HG02870 (cell line): ENCODE measurements around the gene ZNF8.
A peak's percentile ranks its signal among the peaks of the same experiment; 100 is the strongest.
"Not testable (repeated sequence)": the region's sequence is repeated elsewhere in the genome, so short reads cannot be mapped to it uniquely, and the experiment has no call there.

Experiments used
- ATAC-seq: cut with Tn5 transposase; IDR thresholded peaks from one replicate; pipeline ENCODE4 v1.9.1; 2021; ENCODE audit warnings: mild to moderate bottlenecking, moderate library complexity; ENCODE audit not compliant: unreplicated experiment

Gene ZNF8

DNA sequence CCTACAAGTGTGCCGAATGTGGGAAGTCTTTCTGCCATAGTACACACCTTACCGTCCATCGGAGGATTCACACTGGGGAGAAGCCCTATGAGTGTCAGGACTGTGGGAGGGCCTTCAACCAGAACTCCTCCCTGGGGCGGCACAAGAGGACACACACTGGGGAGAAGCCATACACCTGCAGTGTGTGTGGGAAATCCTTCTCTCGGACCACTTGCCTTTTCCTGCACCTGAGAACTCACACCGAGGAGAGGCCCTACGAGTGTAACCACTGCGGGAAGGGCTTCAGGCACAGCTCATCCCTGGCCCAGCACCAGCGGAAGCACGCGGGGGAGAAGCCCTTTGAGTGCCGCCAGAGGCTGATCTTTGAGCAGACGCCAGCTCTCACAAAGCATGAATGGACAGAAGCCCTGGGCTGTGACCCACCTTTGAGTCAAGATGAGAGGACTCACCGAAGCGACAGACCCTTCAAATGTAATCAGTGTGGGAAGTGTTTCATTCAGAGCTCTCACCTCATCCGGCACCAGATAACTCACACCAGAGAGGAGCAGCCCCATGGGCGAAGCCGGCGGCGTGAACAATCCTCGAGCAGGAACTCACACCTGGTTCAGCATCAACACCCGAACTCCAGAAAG, 16.1 kb downstream of the ZNF8 start:
- no peak for ATAC-seq

DNA sequence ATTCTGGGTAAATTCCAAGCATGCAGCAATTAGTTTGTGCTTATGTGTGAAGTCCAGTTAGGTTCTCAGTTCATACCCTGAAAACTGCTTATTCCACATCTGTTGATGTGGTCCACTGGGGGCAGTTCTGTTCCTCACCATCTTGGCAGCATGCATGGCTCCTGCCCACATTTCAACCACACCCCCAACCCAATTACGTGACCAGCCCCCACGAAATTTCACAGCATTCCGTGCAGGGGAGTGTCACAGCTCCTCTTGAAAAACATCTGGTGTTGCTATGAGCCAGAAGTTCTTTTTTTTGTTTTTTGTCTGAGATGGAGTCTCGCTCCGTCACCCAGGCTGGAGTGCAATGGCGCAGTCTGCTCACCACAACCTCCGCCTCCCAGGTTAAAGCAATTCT, 17.3 kb downstream of the ZNF8 start:
- ATAC-seq, result no peak

DNA sequence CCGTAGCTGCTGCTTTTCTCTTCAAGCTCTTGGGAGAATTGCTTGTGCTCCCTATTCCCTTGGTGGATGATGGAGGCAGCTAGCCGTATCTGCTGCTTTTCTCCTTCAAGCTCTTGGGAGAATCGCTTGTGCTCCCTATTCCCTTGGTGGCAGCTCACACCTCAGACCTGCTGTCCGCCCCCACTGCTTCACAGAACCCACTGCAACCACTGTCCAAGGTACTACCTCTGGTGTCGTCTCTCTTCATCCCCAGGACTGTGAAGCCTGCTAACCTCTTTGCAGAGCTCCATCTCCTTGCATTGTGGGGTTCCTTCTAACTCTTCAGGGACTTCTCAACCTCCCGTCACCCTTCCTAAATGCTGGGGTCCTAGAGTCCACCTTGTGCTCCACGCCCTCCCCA, 21.9 kb downstream of the ZNF8 start:
- no peak for ATAC-seq

DNA sequence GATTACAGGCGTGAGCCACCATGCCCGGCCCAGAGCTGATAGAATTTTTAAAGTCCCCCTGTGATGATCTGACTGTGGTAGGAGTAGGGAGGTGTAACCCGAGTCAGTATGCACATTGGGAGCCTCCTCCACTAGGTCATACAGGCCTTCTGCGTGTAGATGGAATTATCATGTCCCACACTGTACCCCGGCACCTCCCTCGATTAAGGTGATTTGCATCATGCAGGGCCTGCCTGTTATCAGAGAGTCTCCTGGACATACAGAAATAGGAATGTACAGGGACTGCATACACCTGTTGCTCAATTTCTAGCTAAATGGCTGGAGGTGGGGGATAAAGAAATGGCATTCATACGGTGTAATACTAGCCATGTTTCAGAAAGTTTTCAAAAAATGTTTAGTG, 25.5 kb downstream of the ZNF8 start:
- no peak for ATAC-seq

DNA sequence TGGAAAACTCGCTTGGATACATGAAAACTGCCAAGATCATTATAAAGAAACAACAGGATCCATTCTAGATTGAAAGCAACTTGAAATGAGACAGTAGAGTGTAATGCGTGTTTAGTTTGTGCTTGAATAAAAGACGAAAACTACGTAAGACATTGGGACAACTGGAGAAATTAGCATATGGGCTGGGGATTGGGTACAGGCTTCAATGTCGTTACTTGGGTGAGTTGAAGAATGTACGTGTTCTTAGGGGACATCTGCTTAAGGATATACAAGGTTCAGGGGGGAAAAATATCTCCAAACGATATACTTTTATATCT, 26.0 kb downstream of the ZNF8 start:
- ATAC-seq, result no peak

DNA sequence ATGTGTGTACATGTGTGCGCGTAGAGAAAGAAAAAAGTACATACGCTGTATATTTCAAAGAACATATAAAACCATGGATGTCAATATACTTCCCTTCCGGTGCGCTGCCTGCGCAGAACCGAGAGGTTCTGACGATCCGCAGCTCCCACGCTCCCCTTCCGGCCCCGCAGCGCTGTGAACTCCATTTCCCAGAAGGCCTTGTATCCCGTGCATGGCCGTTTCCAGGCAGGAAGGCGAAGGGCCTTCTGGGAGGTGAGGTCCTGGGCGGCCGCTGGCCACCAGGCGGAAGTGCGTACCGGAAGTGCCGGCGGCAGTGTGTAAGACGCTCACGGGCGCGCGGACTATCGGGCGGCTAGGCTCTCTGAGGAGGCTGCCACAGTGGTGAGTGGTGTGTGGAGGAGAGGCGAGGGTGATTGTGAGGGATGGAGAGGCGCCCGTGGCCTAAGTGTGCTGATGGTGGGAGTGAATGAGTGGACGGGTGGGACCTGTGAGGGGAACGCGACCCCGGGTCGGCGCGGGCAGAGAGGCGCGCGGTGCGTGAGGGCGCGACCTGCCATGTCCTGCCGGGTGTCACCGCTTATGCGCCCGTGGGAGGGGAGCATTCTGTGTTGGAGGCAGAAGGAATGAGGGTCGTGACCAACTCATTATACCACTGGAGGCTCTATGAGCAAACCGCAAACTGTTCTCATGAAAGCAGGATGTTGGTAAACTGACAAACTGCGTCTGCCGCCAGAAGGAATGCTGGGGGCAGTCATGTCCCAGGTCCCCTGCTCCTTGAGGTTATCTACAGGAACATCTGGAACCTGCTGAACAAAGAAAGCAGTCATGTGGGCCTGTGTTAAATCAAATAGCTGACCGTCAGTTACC, 26.5 kb downstream of the ZNF8 start, which contains the start of gene ERVK3-1:
Gene ERVK3-1 (plus strand): TSS at position 313 of the 867 bp plus-strand sequence. CDS start 6,792 bp downstream, outside the sequence.
- peak; percentile 93 for ATAC-seq

DNA sequence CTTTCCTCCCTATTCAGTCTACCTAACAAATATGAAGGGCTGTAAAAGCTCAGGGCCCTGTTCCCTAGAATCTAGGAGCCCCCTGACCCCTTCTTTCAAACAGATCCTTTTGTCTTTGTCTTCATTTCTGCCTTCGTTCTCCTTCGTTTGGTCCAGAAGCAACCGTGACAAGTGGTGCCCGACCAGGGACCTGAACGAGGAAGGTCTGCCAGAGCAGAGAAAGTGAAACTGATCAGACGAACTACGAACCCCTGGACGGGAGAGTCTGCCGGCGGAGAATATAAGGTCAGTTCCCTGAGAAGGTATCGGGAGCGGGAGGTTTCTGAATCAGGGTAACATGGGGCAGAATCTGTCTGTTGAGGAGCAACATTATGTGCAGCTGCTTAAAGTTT, 27.2 kb downstream of the ZNF8 start:
- ATAC-seq, result no peak

DNA sequence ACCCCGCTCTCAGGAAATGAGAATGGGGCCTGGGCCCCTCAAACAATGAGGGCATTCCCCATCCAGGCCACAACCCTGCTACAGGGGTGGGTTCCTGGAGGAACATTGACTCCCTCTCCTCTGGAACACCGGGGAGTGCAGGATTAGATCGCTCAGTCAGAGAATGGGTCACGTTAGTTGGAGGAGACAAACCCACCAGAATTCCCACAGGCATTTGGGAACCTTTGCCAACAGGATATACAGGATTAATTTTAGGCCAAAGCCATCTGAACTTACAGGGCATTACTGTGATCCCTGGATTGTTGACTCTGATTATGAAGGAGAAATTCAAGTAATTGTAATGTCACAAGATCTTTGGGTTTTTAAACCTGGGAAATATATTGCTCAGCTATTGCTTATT, 29.0 kb downstream of the ZNF8 start:
- no peak for ATAC-seq

DNA sequence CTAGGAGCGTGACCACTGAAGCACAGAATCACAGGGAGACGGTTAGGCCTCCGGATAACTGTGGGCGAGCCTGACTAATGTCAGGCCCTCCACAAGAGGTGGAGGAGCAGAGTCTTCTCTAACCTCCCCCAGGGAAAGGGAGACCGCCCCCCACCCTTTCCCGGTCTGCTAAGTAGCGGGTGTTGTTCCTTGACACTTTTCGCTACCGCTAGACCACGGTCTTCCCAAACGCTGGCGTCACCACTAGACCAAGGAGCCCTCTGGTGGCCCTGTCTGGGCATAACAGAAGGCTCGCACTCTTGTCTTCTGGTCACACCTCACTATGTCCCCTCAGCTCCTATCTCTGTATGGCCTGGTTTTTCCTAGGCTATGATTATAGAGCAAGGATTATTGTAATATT, 31.9 kb downstream of the ZNF8 start:
- not testable (repeated sequence) for ATAC-seq

DNA sequence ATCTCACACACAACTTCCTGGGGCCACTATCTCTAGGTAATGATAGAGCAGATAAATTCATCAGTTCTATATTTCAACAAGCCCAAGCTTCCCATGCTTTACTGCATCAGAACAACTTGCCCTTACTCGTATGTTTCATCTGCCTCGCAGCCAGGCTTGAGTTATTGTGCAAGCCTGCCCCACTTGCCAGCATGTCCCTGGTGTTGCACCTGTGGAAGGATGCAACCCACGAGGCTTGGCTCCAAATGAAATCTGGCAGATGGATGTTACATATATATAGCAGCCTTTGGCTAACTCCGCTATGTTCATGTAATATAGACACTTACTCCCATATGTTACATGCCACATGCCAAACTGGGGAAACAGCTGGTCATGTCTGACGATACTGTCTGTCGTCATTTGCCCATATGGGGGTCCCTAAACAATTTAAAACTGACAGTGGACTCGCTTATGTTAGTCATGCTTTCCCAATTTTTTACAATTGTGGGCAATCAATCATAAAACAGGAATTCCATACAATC, 32.6 kb downstream of the ZNF8 start:
- no peak for ATAC-seq

DNA sequence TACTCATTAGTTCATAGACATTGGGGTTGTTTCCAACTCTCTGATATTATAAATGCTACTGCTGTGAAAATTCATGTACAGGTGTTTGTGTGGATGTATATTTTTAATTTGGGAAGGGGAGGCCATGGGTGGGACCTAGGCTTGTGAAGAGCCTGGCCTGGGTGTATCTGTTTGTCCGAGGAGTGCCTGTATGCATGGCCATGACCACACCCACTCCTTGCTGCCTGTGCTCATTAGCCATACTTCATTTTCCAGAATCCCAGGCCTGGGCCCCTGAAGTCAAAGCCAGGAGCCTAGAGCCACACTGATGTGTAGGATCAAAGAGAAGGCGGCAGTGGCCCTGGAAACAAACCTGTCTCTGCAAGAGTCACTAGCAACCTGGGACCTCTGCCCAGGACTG, 36.8 kb downstream of the ZNF8 start:
- ATAC-seq, result no peak

DNA sequence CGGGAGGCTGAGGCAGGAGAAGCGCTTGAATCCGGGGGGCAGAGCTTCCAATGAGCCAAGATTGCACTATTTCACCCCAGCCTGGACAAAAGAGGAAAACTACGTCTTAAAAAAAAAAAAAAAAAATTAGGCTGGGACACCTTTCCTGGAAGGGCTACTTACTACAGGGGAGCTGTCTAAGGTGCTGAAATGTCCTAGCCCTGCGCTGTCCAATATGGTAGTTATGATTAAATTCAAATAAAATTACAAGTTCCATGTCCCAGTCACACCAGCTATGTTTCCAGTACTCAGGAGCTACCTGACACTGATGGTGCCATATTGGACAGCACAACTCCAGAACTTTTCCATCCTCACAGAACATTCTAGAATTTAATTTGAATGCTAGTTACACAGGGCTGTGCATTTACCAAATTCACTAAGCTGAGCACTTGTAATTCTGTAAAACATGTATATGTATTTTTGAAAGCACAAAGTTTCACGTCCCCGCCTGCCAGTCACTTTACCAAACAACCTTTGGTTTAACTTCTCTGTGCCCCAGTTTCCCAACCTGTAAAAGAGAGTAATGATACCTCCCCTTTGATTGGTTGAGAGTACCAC, 38.8 kb downstream of the ZNF8 start:
- no peak for ATAC-seq

DNA sequence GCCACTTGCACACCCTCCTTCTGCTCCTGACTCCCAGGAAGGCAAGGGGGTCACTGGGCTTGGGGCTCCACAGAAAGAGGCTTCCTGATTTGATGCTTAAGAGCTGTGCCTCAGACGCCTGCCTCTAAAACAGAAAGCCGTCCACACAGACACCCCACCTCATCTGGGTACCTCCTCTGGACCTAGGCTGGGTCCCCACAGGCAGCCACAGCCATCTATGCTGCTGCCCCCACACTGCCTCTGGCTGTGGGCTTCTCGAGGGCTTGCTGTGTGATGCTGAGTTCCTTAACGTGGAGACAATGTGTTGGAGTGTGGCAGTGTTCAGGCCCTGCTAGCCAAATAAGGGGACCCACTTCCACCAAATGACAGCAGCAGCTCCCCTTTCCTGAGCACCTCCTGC, 39.5 kb downstream of the ZNF8 start:
- ATAC-seq, result no peak

DNA sequence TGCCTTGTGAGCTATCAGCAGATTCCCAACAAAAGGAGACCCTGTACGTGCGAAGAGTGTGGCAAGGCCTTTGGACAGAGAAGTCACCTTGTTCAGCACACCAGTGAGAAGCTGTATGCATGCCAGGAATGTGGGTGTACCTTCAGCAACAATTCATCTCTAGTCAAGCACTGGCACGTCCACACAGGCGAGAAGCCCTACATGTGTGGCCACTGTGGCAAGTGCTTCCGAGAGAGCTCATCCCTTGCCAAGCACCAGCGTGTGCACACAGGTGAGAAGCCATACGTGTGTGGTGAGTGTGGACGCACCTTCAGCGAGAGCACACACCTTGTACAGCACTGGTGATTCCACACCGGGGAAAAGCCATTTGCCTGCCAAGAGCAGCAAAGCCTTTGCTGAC, 40.5 kb downstream of the ZNF8 start:
- no peak for ATAC-seq

DNA sequence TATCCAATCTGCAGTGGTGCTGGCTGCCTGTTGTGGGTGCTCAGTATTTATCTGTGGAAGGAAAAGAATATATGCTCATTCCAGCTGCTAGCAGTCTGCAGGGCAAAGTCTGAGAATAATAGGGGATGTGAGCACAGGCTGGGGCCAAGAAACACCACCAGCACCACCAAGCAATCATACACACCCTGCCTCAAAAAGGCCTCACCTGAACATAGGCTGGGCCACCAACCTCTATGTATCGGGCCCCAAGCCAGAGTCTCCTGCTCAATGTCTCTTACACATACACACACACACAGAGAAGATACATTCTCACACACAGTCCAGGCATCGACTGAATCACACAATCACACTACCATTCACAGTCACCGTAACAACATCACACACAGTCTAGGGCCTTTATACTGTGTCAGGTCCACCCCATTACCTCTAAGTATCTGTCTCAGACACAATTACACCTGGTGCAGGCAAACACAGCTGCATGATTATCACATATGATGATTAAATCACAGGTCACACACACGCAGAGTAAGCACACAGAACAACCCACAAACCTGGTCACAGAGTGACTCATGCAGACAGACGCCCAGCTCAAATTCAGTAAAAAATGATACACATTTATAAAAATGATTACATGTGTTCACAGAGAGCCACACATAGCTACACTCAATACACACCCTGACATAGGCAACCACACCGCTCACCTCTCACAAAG, 46.7 kb downstream of the ZNF8 start:
- ATAC-seq, result no peak

DNA sequence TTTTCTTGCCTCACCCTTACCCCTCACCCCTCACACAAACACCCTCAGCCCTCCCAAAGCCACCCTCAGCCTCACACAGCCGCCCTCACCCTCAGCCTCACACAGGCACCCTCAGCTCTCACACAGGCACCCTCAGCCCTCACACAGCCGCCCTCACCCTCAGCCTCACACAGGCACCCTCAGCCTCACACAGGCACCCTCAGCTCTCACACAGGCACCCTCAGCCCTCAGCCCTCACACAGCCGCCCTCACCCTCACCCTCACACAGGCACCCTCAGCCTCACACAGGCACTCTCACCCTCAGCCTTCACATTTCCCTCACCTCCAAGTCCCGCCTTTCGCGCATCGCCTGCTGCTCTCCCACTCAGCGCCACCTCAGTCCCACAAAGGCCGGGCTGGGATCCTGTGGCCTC, 47.8 kb downstream of the ZNF8 start:
- no peak for ATAC-seq

DNA sequence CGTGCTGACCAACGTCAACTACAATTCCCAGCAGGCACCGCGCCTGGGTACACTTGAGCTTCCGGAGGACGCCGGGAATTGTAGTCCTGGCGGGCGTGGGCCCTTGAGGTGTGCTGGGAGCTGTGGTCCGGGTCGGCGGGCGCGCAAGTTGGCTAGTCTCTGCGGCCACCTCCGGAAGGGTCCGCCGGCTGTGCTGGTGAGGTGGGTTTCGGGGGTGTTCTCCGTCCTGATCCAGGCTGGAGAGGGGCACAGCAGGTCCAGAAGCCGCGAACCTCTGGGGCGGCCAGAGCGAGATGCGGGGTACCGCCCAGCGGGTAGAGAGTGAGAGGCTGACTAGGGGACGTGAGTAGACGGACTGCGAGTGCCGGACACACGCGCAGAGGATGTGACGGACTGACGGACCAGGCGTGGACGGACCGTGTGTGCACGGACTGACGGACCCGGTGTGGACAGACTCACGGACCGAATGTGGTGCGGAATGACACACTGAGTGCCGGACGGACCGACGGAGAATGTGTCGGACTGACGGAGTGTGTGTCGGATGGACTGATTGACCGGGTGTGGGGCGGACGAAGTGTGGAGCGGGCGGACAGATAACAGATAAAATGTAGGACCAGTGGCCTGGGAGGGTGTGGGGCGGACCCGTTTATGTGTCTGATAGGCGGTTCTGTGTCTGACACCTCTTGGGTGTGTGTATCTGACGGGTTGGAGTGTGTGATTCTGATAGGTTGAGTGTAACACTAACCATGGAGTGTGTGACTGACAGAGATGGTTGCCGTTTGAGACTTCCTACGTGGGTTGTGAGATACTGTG, 48.4 kb downstream of the ZNF8 start, which contains the start of gene ZSCAN22:
Gene ZSCAN22 (plus strand): TSS at position 81 of the 813 bp plus-strand sequence. CDS start 7,809 bp downstream, outside the sequence.
- ATAC-seq, result peak; percentile 89

DNA sequence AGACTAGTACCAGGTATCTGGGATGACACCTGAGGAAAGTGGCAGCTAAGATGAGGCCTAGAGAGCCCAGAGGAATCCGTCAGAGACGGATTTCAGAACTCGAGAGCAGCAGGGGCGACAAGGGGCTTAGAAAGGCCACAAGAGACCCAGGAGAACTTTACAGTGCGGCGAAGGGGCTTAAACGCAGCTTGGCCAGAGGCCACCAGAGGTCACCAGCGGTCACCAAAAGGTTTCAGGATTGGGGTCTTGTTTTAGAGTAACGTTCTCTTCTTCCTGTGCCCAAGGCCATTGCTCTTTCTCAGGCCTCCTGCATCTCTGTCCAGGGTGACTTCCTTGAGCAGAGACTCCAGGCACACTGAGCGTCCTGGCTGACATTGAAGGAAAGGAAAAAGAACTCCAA, 50.2 kb downstream of the ZNF8 start:
- ATAC-seq, result no peak

DNA sequence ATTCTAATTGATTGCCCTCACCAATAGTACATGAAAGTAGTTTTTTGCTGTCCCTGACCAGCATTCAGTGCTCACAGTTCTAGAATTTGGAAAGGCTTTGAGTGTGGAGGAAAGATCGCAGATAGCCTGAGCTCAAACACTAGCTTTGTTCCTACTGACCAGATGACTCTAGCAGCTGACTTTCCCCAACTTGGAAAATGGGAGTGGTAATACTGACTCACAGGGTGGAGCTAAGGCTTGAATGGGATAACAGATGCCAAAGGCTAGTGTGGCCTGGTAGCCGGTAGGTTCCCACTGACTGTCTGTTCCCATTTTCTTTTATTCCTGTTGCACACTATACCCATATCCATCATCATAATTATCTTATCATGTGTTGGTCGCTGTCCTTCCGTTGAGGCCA, 51.7 kb downstream of the ZNF8 start:
- no peak for ATAC-seq

DNA sequence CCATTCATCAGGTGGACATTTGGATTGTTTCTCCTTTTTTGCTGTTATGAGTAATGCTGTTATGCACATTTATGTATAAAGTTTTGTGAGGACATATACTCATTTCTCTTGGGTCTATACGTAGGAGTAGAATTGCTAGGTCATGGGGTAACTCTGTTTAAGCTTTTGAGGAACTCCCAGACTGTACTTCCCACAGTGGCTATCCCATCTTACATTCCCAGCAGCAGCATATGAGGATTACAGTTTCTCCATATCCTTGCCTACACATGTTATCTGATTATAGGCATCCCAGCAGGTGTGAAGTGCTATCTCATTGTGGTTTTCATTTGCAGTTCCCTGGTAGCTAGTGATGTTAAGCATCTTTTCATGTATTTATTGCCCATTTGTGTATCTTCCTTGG, 53.9 kb downstream of the ZNF8 start:
- ATAC-seq, result no peak
